Testis (tissue), 2 donors: ENCODE measurements around the gene CMTM4.

Source experiments
- POLR2A ChIP-seq: fragments of 450-650 bp; IDR thresholded peaks from one replicate; pipeline ENCODE4 v1.6.1; 2017; ENCODE audit warnings: antibody characterized with exemption, mild to moderate bottlenecking, moderate library complexity
- TF ChIP-seq, protein P1 (sequence below), 3 experiments: fragments of 450-650 bp in 2 of 3; fragments of 200-600 bp in 1 of 3; sonication (generic) in 1 of 3; IDR thresholded peaks; one replicate each; pipeline ENCODE4 v1.5.1; 2016 to 2019; ENCODE audit warnings: antibody characterized with exemption in 3 of 3, mild to moderate bottlenecking in 2 of 3, moderate library complexity in 1 of 3

DNA sequence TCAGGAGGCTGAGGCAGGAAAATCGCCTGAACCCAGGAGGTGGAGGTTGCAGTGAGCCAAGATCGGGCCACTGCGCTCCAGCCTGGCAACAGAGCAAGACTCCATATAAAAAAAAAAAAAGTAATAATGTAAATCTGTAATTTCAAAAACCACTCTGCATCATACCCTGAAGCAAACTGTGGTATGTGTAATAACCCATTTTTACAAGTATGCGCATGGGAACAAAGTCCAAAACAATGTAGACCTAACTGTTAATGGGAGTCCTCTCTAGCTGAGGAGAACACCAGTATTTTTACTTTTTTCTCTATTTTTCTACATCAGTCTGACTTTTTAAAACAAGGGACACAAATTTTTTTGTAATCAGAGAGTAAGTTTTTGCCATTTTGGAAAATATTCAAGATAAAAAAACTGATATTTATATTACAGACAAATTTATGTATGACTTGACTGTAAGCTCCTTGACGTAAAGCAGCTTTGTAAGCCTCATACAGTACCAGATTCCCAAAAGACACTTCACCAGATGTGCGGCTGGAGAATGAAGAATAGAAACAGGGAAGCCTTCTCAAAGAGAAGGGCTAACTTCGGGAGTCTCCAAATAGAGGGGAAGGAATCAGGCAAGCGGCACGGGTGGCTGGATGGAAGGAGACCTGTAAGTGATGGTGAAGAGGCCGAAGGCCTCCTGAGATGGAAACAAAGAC is 25.7 kb downstream of the CMTM4 start:
- TF ChIP-seq, protein P1, sequence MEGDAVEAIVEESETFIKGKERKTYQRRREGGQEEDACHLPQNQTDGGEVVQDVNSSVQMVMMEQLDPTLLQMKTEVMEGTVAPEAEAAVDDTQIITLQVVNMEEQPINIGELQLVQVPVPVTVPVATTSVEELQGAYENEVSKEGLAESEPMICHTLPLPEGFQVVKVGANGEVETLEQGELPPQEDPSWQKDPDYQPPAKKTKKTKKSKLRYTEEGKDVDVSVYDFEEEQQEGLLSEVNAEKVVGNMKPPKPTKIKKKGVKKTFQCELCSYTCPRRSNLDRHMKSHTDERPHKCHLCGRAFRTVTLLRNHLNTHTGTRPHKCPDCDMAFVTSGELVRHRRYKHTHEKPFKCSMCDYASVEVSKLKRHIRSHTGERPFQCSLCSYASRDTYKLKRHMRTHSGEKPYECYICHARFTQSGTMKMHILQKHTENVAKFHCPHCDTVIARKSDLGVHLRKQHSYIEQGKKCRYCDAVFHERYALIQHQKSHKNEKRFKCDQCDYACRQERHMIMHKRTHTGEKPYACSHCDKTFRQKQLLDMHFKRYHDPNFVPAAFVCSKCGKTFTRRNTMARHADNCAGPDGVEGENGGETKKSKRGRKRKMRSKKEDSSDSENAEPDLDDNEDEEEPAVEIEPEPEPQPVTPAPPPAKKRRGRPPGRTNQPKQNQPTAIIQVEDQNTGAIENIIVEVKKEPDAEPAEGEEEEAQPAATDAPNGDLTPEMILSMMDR (IDR thresholded peaks at IDR 0.05) = no peak
- no peak for TF ChIP-seq POLR2A
